Stimulated activated CD4-positive, alpha-beta T cell treated with anti-CD3 and anti-CD28 coated beads, Interleukin-12 subunit alpha, Interleukin-12 subunit beta, amount 100 ng/mL, for 48 hours (primary cell): ENCODE measurements around the gene SKAP1.
A peak's percentile ranks its signal among the peaks of the same experiment; 100 is the strongest.
"Not testable (repeated sequence)": the region's sequence is repeated elsewhere in the genome, so short reads cannot be mapped to it uniquely, and the experiment has no call there.

Source experiments
- DNase-seq, 3 donors: peaks; one replicate each; pipeline ENCODE4 v3.0.0-alpha.2; 2020; ENCODE audit warnings: low read depth in 2 of 3, low spot score in 1 of 3

The SKAP1 gene

DNA sequence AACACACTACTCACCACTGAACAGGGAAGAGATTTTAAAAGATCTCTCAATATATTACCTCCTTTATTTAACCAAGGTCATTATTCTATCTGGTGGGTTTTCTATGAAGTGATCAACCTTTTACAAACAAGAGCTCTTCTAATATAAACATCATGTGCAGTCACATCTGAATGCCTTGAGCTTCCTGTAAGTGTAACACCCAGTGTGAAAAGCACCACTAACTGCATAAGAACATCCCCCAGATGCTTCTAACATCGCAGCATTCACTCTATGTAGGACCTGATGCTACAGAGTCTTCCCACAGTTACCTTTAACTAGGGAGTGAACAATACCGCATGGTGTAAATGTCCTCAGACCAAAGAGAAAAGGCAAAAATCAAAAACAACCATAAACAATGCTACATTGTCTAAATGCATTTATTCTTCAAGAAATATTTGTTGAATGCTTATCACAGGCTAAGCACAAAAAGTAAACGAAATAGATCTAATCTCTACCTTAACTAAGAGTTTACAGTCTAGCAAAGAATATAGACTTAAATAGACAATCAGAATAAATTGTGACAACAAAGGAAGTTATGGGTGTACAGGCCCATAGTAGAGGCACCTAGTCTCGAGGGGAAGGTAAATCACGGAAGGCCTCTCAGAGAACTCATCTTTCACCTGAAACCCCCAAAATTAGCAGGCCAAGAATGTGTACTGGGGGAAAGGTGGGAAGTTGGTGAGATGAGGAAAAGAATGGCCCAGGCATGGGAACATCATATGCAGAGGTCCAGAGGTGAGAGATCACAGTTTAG is 16.2 kb downstream of the SKAP1 start:
- DNase-seq, result no peak

- no peak for DNase-seq
These were observed 17.2 kb downstream of the SKAP1 start for GRCh38 chr17:48412841-48413240.

GRCh38 chr17:48410821-48411220 is 19.2 kb downstream of the SKAP1 start:
- not testable (repeated sequence) for DNase-seq

DNA sequence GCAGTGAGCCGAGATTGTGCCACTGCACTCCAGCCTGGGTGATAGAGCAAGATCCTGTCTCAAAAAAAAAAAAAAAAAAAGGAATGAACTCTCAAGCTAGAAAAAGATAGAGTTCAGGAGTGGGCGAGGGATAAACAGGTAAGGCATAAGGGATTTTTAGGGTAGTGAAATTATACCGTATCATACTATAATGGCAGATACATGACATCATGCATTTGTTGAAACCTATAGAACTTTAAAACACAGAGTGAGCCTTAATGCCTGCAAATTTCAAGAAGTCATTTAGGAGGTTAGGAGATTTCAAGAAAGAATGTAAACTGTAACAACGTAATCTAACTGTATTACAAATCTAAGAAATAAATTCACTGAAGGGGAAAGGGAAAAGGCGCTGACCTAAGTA is 20.4 kb downstream of the SKAP1 start:
- no peak for DNase-seq

- DNase-seq, result no peak
These were observed 23.0 kb downstream of the SKAP1 start for GRCh38 chr17:48406936-48407567.

GRCh38 chr17:48394821-48395220 is 35.2 kb downstream of the SKAP1 start:
- no peak for DNase-seq

DNA sequence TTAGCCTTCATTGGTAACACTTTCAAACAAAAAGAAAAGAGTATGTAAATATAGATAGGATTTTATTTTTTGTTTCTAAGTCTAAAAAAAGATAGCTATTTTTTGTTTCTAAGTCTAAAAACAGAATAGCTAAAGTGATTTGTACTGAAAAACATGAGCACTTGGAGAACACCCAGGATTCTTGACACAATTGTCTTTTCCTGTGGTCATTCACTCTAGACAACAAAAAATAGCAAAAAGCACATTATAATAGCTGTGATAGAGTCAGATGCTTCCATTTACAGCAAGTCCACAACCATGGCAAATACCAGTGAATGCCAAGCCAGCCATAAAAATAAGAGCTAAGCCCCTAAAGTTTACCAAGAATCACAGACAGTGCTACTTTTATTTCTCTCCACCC is 36.7 kb downstream of the SKAP1 start:
- DNase-seq, result no peak

DNA sequence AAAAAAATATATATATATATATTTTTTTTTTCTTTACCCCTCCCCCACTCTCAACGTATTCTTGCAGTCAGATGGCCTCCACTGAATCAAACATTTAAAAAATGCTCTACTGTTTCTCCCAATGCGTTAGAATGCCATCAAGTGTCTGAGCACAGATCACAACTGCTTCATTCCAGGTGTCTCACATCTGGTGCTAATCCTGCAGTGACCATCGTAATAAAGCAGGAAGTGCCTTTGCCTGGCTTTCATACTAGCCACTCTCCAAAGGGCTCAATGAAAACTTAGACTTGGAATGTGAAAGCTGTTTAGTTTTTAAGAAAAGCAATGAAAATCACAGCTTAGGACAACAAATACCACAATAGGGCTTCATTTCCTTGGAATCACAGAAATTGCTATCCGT is 37.2 kb downstream of the SKAP1 start:
- no peak for DNase-seq

DNA sequence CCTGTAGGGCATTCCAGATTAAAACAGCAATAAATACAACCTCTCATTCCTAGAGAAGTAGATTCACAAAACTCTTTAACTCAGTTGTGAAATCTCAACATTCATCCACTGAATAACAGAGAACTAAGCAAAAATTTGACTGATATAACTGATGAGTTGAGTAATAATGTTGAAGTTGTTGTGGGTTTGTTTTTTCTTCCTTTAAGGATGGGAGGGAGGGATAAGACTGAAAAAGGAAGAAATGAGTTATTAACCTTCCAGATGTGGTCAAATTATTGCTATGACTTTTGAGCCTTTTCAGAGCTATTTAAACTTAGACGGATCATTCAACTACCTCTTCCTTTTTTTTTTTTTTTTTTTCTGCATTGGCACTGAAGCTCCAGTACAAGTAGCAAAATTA is 38.6 kb downstream of the SKAP1 start:
- DNase-seq, result no peak

DNA sequence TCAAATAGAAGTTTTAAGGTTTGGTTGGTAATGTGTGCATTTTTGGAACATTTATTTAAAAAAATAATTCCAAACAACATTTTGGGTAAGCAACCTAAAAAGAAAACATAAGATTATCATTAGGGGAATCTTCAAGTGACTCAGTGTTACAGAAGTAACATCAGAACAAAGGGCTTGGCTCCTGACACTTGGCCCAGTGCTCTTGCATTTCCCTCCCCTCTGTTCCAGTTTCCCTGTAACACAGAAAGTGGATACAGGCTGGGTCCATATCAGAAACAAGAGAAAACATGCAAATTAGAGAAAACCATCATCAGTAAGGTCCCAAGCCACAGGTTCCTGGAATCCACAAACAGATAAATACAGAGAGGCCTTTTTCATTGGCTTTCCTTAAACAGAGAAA is 40.1 kb downstream of the SKAP1 start:
- no peak for DNase-seq

- no peak for DNase-seq
These were observed 40.9 kb downstream of the SKAP1 start for GRCh38 chr17:48388955-48389743.

- DNase-seq, result no peak
These were observed 43.2 kb downstream of the SKAP1 start for GRCh38 chr17:48386826-48387225.

DNA sequence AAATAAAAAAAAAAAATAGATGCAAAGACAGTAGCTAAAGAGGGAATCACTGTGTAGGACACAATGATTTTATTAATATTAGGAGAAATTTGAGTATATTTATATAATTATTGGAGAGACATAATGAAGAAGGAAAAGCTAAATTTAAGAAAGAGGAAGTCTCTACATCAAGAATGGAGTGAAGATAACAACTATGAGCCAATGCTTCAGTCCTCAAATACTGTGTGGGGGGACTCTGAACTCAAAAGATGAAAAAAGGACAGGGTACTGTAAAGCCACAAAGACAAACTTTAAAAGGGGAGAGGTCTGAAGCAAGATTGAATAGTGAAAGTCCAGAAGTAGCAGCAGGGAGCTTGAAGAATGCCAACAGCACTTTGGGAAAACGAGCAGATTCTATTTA is 44.7 kb downstream of the SKAP1 start:
- no peak for DNase-seq

- no peak for DNase-seq
These were observed 45.9 kb downstream of the SKAP1 start for GRCh38 chr17:48384164-48384563.

- no peak for DNase-seq
These were observed 47.0 kb downstream of the SKAP1 start for GRCh38 chr17:48382989-48383388.

DNA sequence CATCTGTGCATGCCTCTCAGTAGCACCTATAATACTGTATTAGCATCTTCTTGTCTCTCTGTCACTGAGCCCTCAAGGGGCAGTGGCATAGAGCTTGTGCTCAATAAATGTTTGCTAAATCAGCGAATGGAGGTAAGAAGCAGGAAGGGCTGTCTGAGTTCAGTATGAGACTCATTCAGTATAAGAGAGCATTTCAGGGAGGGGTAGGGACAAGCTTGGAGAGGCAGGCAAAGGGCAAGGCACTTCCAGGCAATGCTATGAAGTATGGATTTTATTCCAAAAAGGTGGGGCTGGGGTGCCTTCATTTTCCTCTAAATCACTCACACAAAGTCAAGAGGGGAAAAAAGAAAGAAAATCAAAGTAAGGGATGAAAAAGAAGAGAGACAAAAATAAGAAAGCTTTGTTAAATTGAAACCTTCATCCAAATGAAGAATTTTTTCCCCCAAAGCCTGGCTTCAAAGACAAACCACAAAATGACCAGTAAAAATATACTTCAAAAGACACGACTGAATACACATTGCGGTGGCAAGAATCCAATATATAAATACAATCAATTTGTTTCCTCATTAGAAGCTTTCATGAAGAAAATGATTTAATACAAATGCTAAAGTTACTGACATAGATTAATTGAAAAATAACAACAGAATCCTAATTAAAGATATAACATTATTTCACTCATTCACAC is 51.2 kb downstream of the SKAP1 start:
- no peak for DNase-seq

DNA sequence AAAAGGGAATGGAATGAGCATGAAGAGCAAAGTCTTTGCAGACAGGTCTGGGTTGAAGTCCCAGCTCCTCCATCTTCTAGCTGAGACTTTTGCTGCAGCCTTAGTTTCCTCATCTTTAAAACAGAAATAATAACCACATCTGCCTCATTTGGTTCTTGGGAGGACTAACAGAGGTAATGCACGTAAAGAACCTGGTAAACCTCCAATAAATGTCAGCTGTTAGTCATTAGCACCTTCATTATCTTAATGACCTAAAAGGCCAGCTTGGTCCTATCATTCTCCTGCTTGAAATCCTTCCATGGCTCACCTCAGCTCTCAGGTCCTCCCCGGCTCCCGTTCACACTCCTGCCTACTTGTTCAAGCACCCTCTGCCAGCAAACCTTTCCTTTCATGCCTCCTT is 51.8 kb downstream of the SKAP1 start:
- DNase-seq, result no peak

DNA sequence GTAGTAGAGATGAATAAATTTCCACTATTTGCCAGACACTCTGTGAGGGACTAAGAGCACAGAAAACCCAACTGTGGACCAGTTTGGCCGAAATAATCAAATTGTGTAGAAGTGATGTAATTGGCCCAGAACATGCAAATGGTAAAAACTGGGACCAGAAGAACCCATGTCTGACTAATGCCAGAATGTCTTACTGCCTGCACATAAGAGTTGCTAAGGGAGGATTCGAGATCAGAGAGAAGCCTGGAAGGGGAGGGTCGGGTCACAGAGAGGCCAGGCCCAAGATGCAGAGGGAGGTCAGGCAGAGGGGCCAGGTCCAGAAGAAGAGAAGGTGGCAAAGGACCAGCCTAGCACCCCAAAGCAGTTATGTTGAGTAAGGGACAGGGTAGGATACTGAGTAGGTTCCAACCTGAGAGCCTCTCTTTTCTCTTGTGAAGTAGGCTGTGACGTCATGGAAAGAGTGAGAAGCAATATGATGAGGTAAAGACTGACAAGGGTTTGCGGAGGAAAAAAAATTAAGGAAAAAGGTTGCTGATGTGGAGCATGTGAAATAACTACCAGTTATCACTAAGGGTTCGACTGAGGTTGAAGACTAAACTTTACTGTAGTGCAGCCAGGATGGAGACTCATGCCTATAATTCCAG is 53.2 kb downstream of the SKAP1 start:
- DNase-seq, result no peak

- no peak for DNase-seq
These were observed 54.7 kb downstream of the SKAP1 start for GRCh38 chr17:48375356-48375755.

GRCh38 chr17:48374650-48375230 is 55.3 kb downstream of the SKAP1 start:
- peak in 2 of 3 donors; percentile 6 to 37 for DNase-seq

GRCh38 chr17:48373883-48374282 is 56.1 kb downstream of the SKAP1 start:
- DNase-seq, result no peak
